Measurements from ENCODE around the gene SSH2. TPM values are rescaled to one million over a fixed set of nuclear protein-coding genes. Genes with fewer than 3 reads are reported as not detected.
A peak's percentile ranks its signal among the peaks of the same experiment; 100 is the strongest.

The SSH2 gene
- total RNA-seq, 2 experiments from 2014 or later = 39.4 to 73.9 TPM

- ChIA-PET CTCF (ENCODE audit: unreplicated experiment) (no interaction called here), POLR2A (interaction anchor here (1.3 to 1.4 kb wide), 3 partner anchors 21 to 61 kb away, joined by 3 to 4 read pairs (median 3); no protein-coding TSS in a partner anchor)
- Histone ChIP-seq H3K9me3 (ENCODE audit: low read length) (no peaks in the 10 kb centered on the region), H3K4me3 (ENCODE audit: low read depth, low read length, poor library complexity, severe bottlenecking) (no peak overlapping the region), H3K36me3 (ENCODE audit: insufficient read depth, low read length) (peaks cover under 1% of the 10 kb centered on the region; the same call in 1 of the 2 replicates), H3K9me2 (ENCODE audit: insufficient read depth, low read length) (no peaks in the 10 kb centered on the region), H4K20me1 (ENCODE audit: insufficient read depth, low read length) (peaks cover 9% of the 10 kb centered on the region; the same call in 1 of the 2 replicates), H3K27ac (ENCODE audit: low read depth, low read length, poor library complexity, severe bottlenecking) (no peak overlapping the region), H3K4me2 (ENCODE audit: low read length) (no peak overlapping the region), H2AFZ (ENCODE audit: low read length) (no peak overlapping the region), H3K4me1 (ENCODE audit: insufficient read depth, low read length, poor library complexity, severe bottlenecking) (peaks cover 15% of the 10 kb centered on the region), H3K79me2 (ENCODE audit: insufficient read depth, low read depth, low read length) (peaks cover 74% of the 10 kb centered on the region)
- TF ChIP-seq EZH2phosphoT487 (IDR thresholded peaks at IDR 0.05; ENCODE audit: borderline replicate concordance, low read depth, low read length) (no peak), CTCF (conservative IDR thresholded peaks at IDR 0.05; ENCODE audit: low read length) (no peak)
- intact Hi-C loops (cut with micrococcal nuclease; ENCODE audit: unreplicated experiment) = no loop called here
- no TSS peak for BruUV-seq (replicated peaks)
- DNase-seq (ENCODE audit: low spot score) = no peak
These were observed 59.1 kb downstream of the SSH2 start for GRCh38 chr17:29870836-29871465.

DNA sequence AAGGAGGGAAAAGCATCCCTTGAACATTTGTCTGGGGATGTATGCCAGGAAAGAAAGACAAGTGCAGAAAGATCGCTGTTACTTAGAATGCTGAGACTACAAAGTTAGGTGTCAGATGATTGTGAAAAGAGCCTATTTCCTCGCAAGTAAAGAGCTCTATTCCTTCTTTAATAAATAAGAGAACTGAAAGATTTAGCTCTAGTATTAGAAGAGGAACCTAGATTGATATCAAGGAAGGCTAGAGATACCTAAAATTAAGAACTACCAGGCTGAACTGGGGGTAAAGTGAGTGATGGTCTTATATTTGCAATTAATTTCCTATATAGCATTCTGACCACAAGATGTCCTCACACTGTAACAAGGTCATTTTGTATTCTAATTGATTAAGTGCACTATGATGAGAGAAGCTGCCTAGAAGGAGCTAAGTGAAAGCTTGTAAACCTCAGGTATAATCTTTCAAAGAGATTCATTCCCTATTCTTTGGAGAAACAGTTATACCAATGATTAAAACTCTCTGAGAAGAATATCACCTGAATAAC is 62.3 kb downstream of the SSH2 start:
- Histone ChIP-seq H4K20me1 (ENCODE audit: insufficient read depth, low read length) (peaks cover 9% of the 10 kb centered on the region; the same call in 1 of the 2 replicates), H3K36me3 (ENCODE audit: insufficient read depth, low read length) (peaks cover 10% of the 10 kb centered on the region; the same call in 1 of the 2 replicates), H3K4me2 (ENCODE audit: low read length) (0 out of 2 replicates have a peak overlapping the region, but pooled peaks have one; percentile 6), H3K79me2 (ENCODE audit: insufficient read depth, low read depth, low read length) (peaks cover 72% of the 10 kb centered on the region), H3K9me2 (ENCODE audit: insufficient read depth, low read length) (no peaks in the 10 kb centered on the region), H2AFZ (ENCODE audit: low read length) (no peak overlapping the region), H3K4me3 (ENCODE audit: low read depth, low read length, poor library complexity, severe bottlenecking) (no peak overlapping the region), H3K4me1 (ENCODE audit: insufficient read depth, low read length, poor library complexity, severe bottlenecking) (peaks cover 20% of the 10 kb centered on the region), H3K27ac (ENCODE audit: low read depth, low read length, poor library complexity, severe bottlenecking) (no peak overlapping the region), H3K9me3 (ENCODE audit: low read length) (no peaks in the 10 kb centered on the region)
- peak; percentile 24 for DNase-seq (ENCODE audit: low spot score)
- BruUV-seq (replicated peaks) = no TSS peak
- intact Hi-C loops (cut with micrococcal nuclease; ENCODE audit: unreplicated experiment) = loop anchor here (1.0 kb wide), 1 partner anchor 64 kb away; no protein-coding TSS in a partner anchor
- ChIA-PET CTCF (ENCODE audit: unreplicated experiment) (interaction anchor here (1.3 kb wide), 1 partner anchor 64 kb away, joined by 9 read pairs; no protein-coding TSS in a partner anchor), POLR2A (interaction anchor here (0.7 to 2.0 kb wide), 4 partner anchors 11 to 72 kb away, joined by 3 to 8 read pairs (median 4); no protein-coding TSS in a partner anchor)
- TF ChIP-seq CTCF (conservative IDR thresholded peaks at IDR 0.05; ENCODE audit: low read length) (peak; percentile 78), EZH2phosphoT487 (IDR thresholded peaks at IDR 0.05; ENCODE audit: borderline replicate concordance, low read depth, low read length) (no peak)

Measured in OCI-LY7 (cell line).